Activated CD8-positive, alpha-beta memory T cell treated with anti-CD3 and anti-CD28 coated beads, Interleukin-2, amount 50 U/mL, for 4 hours (primary cell): ENCODE results near the gene TVP23A.

ENCODE experiments used
- DNase-seq: peaks from one replicate; pipeline ENCODE4 v3.0.0-alpha.2; 2020

Gene TVP23A

GRCh38 chr16:10817963-10818941, at the start of gene TVP23A:
TVP23A (minus strand) TSS chr16:10818794; CDS start chr16:10818493, 301 bp downstream.
- no peak for DNase-seq

GRCh38 chr16:10868104-10868595, 49.6 kb upstream of the TVP23A start:
- DNase-seq, result no peak

DNA sequence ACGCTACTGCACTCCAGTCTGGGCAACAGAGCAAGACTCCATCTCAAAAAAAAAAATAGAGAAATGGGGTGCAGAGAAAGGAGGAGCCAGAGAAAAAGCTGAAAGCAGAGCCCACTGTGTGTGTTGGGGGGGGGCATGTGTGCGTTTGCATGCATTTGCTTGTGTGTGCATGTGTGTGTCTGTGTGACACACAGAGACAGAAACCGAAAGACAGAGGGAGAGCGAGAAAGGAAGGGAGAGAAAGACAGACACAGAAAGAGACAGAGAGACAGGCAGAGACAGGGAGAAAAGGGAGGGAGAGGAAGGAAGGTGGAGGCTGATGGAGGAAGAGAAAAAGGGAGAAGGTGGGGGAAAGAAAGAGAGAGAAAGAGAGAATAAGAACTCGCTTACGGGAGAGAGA, 48.6 kb upstream of the TVP23A start:
- no peak for DNase-seq

- no peak for DNase-seq
Observed at GRCh38 chr16:10865991-10866966, 47.7 kb upstream of the TVP23A start.

GRCh38 chr16:10862438-10862837, 43.8 kb upstream of the TVP23A start:
- DNase-seq, result no peak

- no peak for DNase-seq
Observed at GRCh38 chr16:10859658-10860057, 41.1 kb upstream of the TVP23A start.

DNA sequence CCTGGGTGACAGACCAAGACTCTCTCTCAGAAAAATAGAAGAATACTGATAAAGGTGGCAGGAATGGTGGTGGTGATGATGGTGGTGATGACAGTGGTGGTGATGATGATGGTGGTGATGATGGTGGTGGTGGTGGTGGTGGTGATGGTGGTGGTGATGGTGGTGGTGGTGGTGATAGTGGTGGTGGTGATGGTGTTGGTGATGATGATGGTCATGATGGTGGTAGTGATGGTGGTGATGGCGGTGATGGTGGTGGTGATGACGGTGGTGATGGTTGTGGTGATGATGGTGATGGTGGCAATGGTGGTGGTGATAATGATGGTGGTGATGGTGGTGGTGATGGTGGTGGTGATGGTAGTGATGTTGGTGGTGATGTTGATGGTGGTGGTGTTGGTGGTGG, 40.4 kb upstream of the TVP23A start:
- DNase-seq, result no peak

- no peak for DNase-seq
Observed at GRCh38 chr16:10858203-10858602, 39.6 kb upstream of the TVP23A start.

DNA sequence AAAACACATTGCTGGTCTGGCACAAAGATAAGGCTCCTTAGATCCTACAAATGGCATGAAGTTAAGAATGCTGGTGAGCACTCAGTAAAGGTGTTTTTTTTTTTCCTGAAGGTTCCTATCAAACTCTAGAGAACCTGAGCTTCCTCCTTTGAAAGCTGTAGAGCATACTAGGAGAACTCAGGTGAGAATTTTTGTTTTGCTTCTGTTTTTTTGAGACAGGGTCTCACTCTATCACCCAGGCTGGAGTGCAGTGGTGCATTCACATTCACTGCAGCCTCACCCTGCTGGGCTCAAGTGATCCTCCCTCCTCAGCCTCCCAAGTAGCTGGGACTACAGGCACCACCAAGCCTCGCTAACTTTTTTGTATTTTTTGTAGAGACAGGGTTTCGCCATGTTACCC, 37.4 kb upstream of the TVP23A start:
- no peak for DNase-seq

- no peak for DNase-seq
Observed at GRCh38 chr16:10852948-10853347, 34.4 kb upstream of the TVP23A start.

GRCh38 chr16:10852286-10852685, 33.7 kb upstream of the TVP23A start:
- DNase-seq, result no peak

DNA sequence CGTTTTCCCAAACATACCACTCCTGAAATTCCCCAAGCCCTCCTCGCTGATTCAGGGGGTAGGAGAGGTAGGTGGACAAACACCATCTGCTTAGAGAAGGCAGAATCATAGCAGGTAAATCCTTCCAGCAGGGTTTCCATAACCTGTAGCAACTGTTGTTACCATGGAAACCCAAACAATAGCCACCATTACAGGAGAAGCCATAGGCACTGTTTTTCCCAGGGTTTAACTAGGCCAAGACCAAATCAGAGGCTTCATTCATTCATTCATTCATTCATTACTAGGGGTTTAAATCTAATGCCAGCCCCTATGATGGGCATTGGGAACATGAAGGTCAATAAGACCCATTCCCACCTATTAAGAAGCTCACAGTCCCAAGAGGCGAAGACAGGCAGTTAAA, 32.9 kb upstream of the TVP23A start:
- no peak for DNase-seq

GRCh38 chr16:10850478-10850850, 31.9 kb upstream of the TVP23A start:
- no peak for DNase-seq

DNA sequence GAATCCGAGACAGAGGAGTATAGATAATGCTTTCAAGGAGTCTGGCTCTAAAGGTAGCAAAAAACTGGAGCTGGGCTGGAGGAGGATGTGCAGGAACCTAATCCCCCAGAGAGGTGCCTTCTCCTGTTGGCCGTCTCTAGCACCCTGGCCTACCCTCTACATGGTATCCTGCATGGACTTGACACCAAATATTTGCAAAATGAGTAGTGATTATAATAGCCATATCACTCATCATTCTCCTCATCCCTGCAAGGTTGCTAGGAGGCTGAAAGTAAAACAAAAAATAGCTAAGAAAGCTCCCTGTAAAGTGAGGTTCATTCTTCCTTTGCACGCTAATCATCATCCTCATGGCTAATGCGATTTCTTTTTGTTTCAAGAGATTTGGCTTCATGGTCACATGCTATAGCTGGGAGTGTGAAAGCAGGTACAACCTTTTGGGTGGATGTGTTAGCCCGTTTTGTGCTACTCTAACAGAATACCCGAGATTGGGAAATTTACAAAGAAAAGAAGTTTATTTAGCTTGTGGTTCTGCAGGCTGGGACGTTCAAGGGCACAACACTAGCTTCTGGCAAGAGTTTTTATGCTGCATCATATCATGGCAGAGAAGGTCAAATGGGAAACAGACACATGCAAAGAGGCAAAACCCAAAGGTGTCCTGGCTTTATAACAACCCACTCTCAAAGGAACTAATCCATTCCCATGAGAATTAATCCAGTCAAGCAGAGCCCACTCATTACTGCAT, 31.3 kb upstream of the TVP23A start:
- DNase-seq, result no peak

DNA sequence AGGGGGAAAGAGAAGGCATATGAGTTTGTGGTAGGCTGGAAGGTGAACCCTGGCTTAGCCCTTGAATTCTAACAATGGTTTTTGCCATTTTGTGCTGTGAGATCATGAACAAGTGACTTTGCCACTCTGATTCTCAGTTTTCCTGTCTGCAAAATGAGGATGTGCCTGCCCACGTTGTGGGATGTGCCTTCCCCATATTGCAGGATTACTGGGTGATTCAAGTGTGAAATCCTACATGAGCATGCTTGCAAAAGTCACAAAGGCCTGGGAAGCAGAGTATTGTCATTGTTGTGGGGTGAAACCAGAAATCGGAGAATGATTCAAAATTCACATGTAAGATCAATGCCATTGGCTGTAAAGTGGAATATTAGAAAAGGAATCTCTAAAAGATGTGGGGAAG, 28.6 kb upstream of the TVP23A start:
- no peak for DNase-seq

DNA sequence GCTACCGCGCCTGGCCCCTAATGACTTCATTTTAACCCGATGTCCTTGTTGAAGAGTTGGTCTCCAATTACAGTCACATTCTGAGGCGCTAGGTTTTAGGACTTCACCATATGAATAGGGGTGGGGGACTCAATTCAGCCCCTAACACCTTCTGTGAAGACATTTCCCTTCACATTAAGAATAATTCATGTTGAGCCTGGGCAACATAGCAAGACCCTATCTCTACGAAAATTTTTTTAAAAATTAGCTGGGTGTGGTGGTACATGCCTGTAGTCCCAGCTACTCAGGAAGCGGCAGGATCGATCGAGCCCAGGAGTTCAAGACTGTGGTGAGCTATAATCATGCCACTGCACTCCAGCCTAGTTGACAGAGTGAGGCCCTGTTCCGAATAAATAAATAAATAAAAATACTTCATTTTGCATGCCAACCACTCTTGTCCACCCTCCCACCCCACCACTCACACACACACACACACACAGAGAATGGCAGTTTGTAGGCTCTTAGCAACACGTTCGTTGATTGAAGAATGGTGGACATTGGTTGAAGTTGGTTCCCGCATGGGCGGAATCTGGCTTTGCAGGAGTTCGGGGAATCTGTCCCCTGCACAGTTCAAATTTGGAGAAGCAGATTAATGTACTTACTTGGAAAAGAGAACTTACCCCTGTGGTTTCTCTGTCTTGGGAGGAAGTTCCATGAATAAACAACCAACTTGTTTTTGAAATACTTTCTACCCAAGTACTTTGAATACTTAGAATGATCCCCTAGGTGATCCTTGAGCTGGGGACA, 27.8 kb upstream of the TVP23A start:
- no peak for DNase-seq

GRCh38 chr16:10840703-10841102, 22.1 kb upstream of the TVP23A start:
- DNase-seq, result no peak

GRCh38 chr16:10839279-10839666, 20.7 kb upstream of the TVP23A start:
- no peak for DNase-seq

DNA sequence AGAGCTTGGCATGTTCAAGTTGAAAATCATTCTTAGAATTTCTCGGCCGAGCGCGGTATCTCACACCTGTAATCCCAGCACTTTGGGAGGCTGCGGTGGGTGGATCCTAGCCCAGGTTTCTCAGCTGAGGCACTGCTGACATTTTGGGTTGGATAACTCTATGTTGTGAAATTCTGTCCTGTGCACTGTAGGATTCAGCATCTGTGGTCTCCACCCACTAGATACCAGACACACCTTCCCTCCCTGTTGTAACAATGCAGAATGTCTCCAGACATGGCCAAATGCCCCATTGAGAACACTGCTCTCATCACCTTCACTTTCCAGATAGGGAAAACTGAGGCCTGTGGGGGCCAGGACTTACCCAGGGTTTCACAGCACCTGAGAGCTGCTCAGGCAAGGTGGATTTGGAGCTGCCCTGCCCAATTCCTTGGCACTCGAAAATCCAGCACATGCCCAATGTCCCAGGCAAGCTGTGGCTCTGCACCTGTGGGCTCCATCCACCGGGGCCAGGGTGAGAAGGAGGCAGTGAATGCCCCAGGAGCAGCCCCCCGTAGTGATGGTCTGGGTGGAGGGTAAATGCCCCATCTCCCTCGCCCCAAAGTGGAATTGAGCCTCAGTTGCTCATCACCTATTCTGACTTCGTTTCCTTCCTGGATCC, 20.2 kb upstream of the TVP23A start:
- DNase-seq, result no peak

DNA sequence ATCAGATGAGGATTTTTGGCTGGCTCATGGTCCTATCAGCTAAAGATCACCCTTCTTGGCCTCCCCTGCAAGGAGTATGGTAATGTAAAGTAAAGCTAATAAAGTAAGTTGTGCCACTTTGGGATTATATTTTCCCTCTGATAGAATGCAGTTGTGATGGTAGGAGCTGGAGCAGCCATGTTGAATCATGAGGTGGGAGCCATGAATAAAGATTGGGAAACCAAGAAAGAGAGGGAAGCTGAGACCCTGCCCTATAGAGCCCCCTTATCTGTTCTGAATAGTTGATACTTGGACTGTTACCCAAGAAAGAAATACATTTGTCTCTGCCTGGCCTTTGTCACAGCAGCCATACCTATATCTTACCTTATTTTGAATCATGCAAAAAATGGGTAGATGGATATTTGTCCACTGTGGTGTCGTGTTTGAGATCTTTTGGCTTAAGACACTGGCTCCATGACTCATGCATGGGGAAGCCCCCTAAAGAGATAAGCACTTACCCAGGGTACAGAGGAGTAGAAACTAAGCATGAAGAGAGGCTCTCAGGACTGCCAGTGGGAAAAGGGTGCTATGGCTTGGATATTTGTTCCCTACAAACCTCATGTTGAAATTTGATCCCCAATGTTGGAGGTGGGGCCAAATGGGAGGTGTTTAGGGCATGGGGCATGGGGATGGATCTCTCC, 17.7 kb upstream of the TVP23A start:
- DNase-seq, result no peak
